ENCODE measurements around the gene SLC18A2. TPM values are rescaled to one million over a fixed set of nuclear protein-coding genes. Genes with fewer than 3 reads are reported as not detected.
"Not testable (repeated sequence)": the region's sequence is repeated elsewhere in the genome, so short reads cannot be mapped to it uniquely, and the experiment has no call there.

The SLC18A2 gene
- total RNA-seq, 1 donor from 2014 or later, result not detected

GRCh38 chr10:117261501-117261900 is 20.6 kb downstream of the SLC18A2 start:
- DNase-seq (ENCODE audit: extremely low read depth, low read depth, low spot score), result no peak

- no peak for DNase-seq (ENCODE audit: extremely low read depth, low read depth, low spot score)
Observed at GRCh38 chr10:117262291-117262902, 21.5 kb downstream of the SLC18A2 start.

- DNase-seq (ENCODE audit: extremely low read depth, low read depth, low spot score), result no peak
Observed at GRCh38 chr10:117262903-117263293, 22.0 kb downstream of the SLC18A2 start.

- DNase-seq (ENCODE audit: extremely low read depth, low read depth, low spot score), result no peak
Observed at GRCh38 chr10:117264782-117265181, 23.9 kb downstream of the SLC18A2 start.

- no peak for DNase-seq (ENCODE audit: extremely low read depth, low read depth, low spot score)
Observed at GRCh38 chr10:117266400-117266799, 25.5 kb downstream of the SLC18A2 start.

- DNase-seq (ENCODE audit: extremely low read depth, low read depth, low spot score), result no peak
Observed at GRCh38 chr10:117266812-117267211, 25.9 kb downstream of the SLC18A2 start.

GRCh38 chr10:117268258-117268657 is 27.3 kb downstream of the SLC18A2 start:
- no peak for DNase-seq (ENCODE audit: extremely low read depth, low read depth, low spot score)

- no peak for DNase-seq (ENCODE audit: extremely low read depth, low read depth, low spot score)
Observed at GRCh38 chr10:117268907-117269306, 28.0 kb downstream of the SLC18A2 start.

- no peak for DNase-seq (ENCODE audit: extremely low read depth, low read depth, low spot score)
Observed at GRCh38 chr10:117271427-117271826, 30.5 kb downstream of the SLC18A2 start.

GRCh38 chr10:117272195-117273076 is 31.5 kb downstream of the SLC18A2 start:
- no peak for DNase-seq (ENCODE audit: extremely low read depth, low read depth, low spot score)

GRCh38 chr10:117273980-117274379 is 33.1 kb downstream of the SLC18A2 start:
- DNase-seq (ENCODE audit: extremely low read depth, low read depth, low spot score), result no peak

GRCh38 chr10:117274509-117274908 is 33.6 kb downstream of the SLC18A2 start:
- no peak for DNase-seq (ENCODE audit: extremely low read depth, low read depth, low spot score)

GRCh38 chr10:117275121-117275520 is 34.2 kb downstream of the SLC18A2 start:
- no peak for DNase-seq (ENCODE audit: extremely low read depth, low read depth, low spot score)

GRCh38 chr10:117277675-117278074 is 36.8 kb downstream of the SLC18A2 start:
- DNase-seq (ENCODE audit: extremely low read depth, low read depth, low spot score), result no peak

GRCh38 chr10:117284716-117285494 is 44.0 kb downstream of the SLC18A2 start:
- no peak for DNase-seq (ENCODE audit: extremely low read depth, low read depth, low spot score)

GRCh38 chr10:117290872-117291271 is 50.0 kb downstream of the SLC18A2 start:
- DNase-seq (ENCODE audit: extremely low read depth, low read depth, low spot score), result not testable (repeated sequence)

GRCh38 chr10:117294039-117294645 is 53.2 kb downstream of the SLC18A2 start:
- no peak for DNase-seq (ENCODE audit: extremely low read depth, low read depth, low spot score)

- DNase-seq (ENCODE audit: extremely low read depth, low read depth, low spot score), result no peak
Observed at GRCh38 chr10:117294735-117295134, 53.8 kb downstream of the SLC18A2 start.

GRCh38 chr10:117298219-117298618 is 57.3 kb downstream of the SLC18A2 start:
- DNase-seq (ENCODE audit: extremely low read depth, low read depth, low spot score), result no peak

- no peak for DNase-seq (ENCODE audit: extremely low read depth, low read depth, low spot score)
Observed at GRCh38 chr10:117299435-117299834, 58.5 kb downstream of the SLC18A2 start.

GRCh38 chr10:117300671-117301070 is 59.8 kb downstream of the SLC18A2 start:
- no peak for DNase-seq (ENCODE audit: extremely low read depth, low read depth, low spot score)

All from glomerular endothelial cell (primary cell).